Endothelial cell (in vitro differentiated cells): ENCODE results near the gene THSD7A. TPM values are rescaled to one million over a fixed set of nuclear protein-coding genes. Genes with fewer than 3 reads are reported as not detected.

ENCODE experiments used
- DNase-seq: peaks from one replicate; pipeline ENCODE4 v3.0.0; 2021; ENCODE audit warnings: low spot score
- H3K27ac Mint-ChIP-seq: one replicate; pipeline ENCODE4 v1.8.0; 2021; ENCODE audit warnings: mixed read lengths, inconsistent platforms; ENCODE audit not compliant: unreplicated experiment
- H3K27me3 Mint-ChIP-seq: one replicate; pipeline ENCODE4 v1.8.0; 2021; ENCODE audit warnings: mild to moderate bottlenecking, moderate library complexity, mixed read lengths, inconsistent platforms; ENCODE audit not compliant: unreplicated experiment
- H3K36me3 Mint-ChIP-seq: one replicate; pipeline ENCODE4 v1.8.0; 2021; ENCODE audit warnings: mild to moderate bottlenecking, low read depth, mixed read lengths, inconsistent platforms; ENCODE audit not compliant: unreplicated experiment
- H3K4me1 Mint-ChIP-seq: one replicate; pipeline ENCODE4 v1.8.0; 2021; ENCODE audit warnings: mild to moderate bottlenecking, mixed read lengths, inconsistent platforms; ENCODE audit not compliant: unreplicated experiment
- H3K4me3 Mint-ChIP-seq: one replicate; pipeline ENCODE4 v1.8.0; 2021; ENCODE audit warnings: mild to moderate bottlenecking, mixed read lengths, inconsistent platforms; ENCODE audit not compliant: unreplicated experiment
- H3K9me3 Mint-ChIP-seq: one replicate; pipeline ENCODE4 v1.8.0; 2021; ENCODE audit warnings: mixed read lengths, inconsistent platforms; ENCODE audit not compliant: unreplicated experiment
- CTCF ChIP-seq: fragments of 200-600 bp; sonication (generic); IDR thresholded peaks from one replicate; pipeline ENCODE4 v1.5.0; 2021; ENCODE audit warnings: antibody characterized with exemption; ENCODE audit not compliant: unreplicated experiment
- total RNA-seq: library from RNA; stranded (reverse); fragmentation: NEBNext Ultra II Directional; extraction: Animal tissue kit (Norgen Biotek cat#: 25700); gene quantifications from one replicate; pipeline ENCODE4 v1.2.1, GENCODE V29; 2021; ENCODE audit not compliant: unreplicated experiment

The THSD7A gene
- total RNA-seq, 1 donor from 2014 or later = 28.7 TPM

- H3K27ac Mint-ChIP-seq = no peak overlapping the region
- peaks cover 7% of the 10 kb centered on the region for H3K4me1 Mint-ChIP-seq
- DNase-seq = no peak
- no peak for TF ChIP-seq CTCF
- H3K9me3 Mint-ChIP-seq = no peaks in the 10 kb centered on the region
- H3K36me3 Mint-ChIP-seq = no peaks in the 10 kb centered on the region
- no peak overlapping the region for H3K4me3 Mint-ChIP-seq
- no peaks in the 10 kb centered on the region for H3K27me3 Mint-ChIP-seq
These were observed 375.4 kb downstream of the THSD7A start for GRCh38 chr7:11456574-11456973.

GRCh38 chr7:11452476-11452875 is 379.5 kb downstream of the THSD7A start:
- DNase-seq = no peak
- Mint-ChIP-seq H3K4me1 (no peaks in the 10 kb centered on the region), H3K9me3 (no peaks in the 10 kb centered on the region), H3K27me3 (no peaks in the 10 kb centered on the region), H3K4me3 (no peak overlapping the region), H3K27ac (no peak overlapping the region), H3K36me3 (no peaks in the 10 kb centered on the region)
- TF ChIP-seq CTCF = no peak

- peaks cover 2% of the 10 kb centered on the region for H3K27me3 Mint-ChIP-seq
- H3K36me3 Mint-ChIP-seq = peaks cover 4% of the 10 kb centered on the region
- no peak for DNase-seq
- H3K4me1 Mint-ChIP-seq = peaks cover 7% of the 10 kb centered on the region
- TF ChIP-seq CTCF = no peak
- no peak overlapping the region for H3K27ac Mint-ChIP-seq
- H3K4me3 Mint-ChIP-seq = no peak overlapping the region
- no peaks in the 10 kb centered on the region for H3K9me3 Mint-ChIP-seq
These were observed 381.7 kb downstream of the THSD7A start for GRCh38 chr7:11450281-11450680.

- no peak overlapping the region for H3K4me3 Mint-ChIP-seq
- peaks cover 4% of the 10 kb centered on the region for H3K36me3 Mint-ChIP-seq
These were observed 382.7 kb downstream of the THSD7A start for GRCh38 chr7:11449316-11449715.

GRCh38 chr7:11448323-11448722 is 383.7 kb downstream of the THSD7A start:
- peaks cover 7% of the 10 kb centered on the region for H3K4me1 Mint-ChIP-seq
- TF ChIP-seq CTCF = no peak
- H3K36me3 Mint-ChIP-seq = peaks cover 4% of the 10 kb centered on the region
- H3K27me3 Mint-ChIP-seq = peaks cover 2% of the 10 kb centered on the region
- no peak for DNase-seq
- H3K4me3 Mint-ChIP-seq = no peak overlapping the region
- no peaks in the 10 kb centered on the region for H3K9me3 Mint-ChIP-seq
- no peak overlapping the region for H3K27ac Mint-ChIP-seq

More at GRCh38 chr7:11449316-11449715, 382.7 kb downstream of the THSD7A start:
- TF ChIP-seq CTCF = no peak
- DNase-seq = no peak
- Mint-ChIP-seq H3K9me3 (no peaks in the 10 kb centered on the region), H3K27me3 (peaks cover 2% of the 10 kb centered on the region), H3K27ac (no peak overlapping the region), H3K4me1 (peaks cover 7% of the 10 kb centered on the region)
